ENCODE measurements around the gene GATAD2A. TPM values are rescaled to one million over a fixed set of nuclear protein-coding genes. Genes with fewer than 3 reads are reported as not detected.

Gene GATAD2A
- total and polyA plus RNA-seq, 2 of the 8 experiments (the other 6 are each of a cell fraction or from before 2014, with no cell fraction given) = 38.4 to 205 TPM

GRCh38 chr19:19362075-19362474 lies 43.4 kb upstream of the GATAD2A start (continued):
- TF ChIP-seq CTBP2 (IDR thresholded peaks at IDR 0.05; ENCODE audit: borderline replicate concordance, insufficient read depth, insufficient read length, low read length) = no peak
- TF ChIP-seq TCF12 (IDR thresholded peaks at IDR 0.05; ENCODE audit: low read depth, low read length) = no peak
- TF ChIP-seq CBX5 (IDR thresholded peaks at IDR 0.05; ENCODE audit: low read depth, low read length) = no peak

Data from H1 (cell line).